Sigmoid colon (tissue), 4 donors: Measurements from ENCODE around the gene EHD4.

Experiments
- EP300 ChIP-seq, 4 donors: sonication (generic); formaldehyde crosslinking; IDR thresholded peaks; one replicate each; pipeline ENCODE4 v1.6.1; 2017; ENCODE audit warnings: antibody characterized with exemption in 4 of 4
- TF ChIP-seq, protein P1 (sequence below), 4 experiments: fragments of 450-650 bp in 3 of 4; fragments of 200-600 bp in 1 of 4; IDR thresholded peaks; one replicate each; pipeline ENCODE4 v1.5.1; 2016 to 2019; ENCODE audit warnings: antibody characterized with exemption in 4 of 4, mild to moderate bottlenecking in 3 of 4, moderate library complexity in 2 of 4

DNA sequence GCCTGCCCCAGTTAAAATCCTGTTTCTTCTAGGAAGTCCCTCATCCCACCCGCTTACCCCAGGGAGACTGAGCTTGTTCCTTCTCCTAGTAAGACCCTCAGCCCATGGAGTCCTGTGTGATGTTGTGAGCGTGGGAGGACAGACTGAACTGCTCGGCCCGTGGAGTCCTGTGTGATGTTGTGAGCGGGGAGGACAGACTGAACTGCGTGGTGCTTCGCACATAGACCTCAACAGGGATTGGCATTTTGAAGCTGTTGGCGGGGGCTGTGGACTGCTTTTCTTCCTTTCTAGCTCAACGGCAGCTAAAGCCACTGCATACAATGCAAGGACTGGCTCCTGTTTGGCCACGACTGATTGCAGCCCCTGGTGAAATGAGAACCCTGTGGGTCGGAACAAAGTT lies 76.9 kb downstream of the EHD4 start:
- TF ChIP-seq, protein P1, sequence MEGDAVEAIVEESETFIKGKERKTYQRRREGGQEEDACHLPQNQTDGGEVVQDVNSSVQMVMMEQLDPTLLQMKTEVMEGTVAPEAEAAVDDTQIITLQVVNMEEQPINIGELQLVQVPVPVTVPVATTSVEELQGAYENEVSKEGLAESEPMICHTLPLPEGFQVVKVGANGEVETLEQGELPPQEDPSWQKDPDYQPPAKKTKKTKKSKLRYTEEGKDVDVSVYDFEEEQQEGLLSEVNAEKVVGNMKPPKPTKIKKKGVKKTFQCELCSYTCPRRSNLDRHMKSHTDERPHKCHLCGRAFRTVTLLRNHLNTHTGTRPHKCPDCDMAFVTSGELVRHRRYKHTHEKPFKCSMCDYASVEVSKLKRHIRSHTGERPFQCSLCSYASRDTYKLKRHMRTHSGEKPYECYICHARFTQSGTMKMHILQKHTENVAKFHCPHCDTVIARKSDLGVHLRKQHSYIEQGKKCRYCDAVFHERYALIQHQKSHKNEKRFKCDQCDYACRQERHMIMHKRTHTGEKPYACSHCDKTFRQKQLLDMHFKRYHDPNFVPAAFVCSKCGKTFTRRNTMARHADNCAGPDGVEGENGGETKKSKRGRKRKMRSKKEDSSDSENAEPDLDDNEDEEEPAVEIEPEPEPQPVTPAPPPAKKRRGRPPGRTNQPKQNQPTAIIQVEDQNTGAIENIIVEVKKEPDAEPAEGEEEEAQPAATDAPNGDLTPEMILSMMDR (IDR thresholded peaks at IDR 0.05) = no peak
- TF ChIP-seq EP300 (IDR thresholded peaks at IDR 0.05) = no peak
